ENCODE measurements around the gene RSPH1. TPM values are rescaled to one million over a fixed set of nuclear protein-coding genes. Genes with fewer than 3 reads are reported as not detected.

The RSPH1 gene
- total RNA-seq, 1 experiment from 2014 or later = 0.31 TPM

- no peak overlapping the region for H3K4me3 Mint-ChIP-seq
- Histone ChIP-seq H3K79me1 (ENCODE audit: insufficient read depth, low read depth, low read length, poor library complexity, severe bottlenecking) (no peaks in the 10 kb centered on the region), H2BK5ac (ENCODE audit: insufficient read length, low read length) (no peak overlapping the region), H2AFZ (ENCODE audit: low read length) (no peak overlapping the region), H3K9me3 (ENCODE audit: control insufficient read depth, low read depth, low read length) (no peaks in the 10 kb centered on the region), H3K9ac (ENCODE audit: extremely low read depth, insufficient read length, low read length) (no peak overlapping the region), H3K79me2 (ENCODE audit: insufficient read depth, low read length) (no peaks in the 10 kb centered on the region), H4K91ac (ENCODE audit: insufficient read length, low read depth, low read length) (no peak overlapping the region), H4K20me1 (ENCODE audit: control insufficient read depth, insufficient read depth, insufficient read length) (no peaks in the 10 kb centered on the region), H3K56ac (ENCODE audit: insufficient read length, low read depth, low read length) (no peak overlapping the region), H4K8ac (replicated peaks; ENCODE audit: insufficient read length, low read depth, low read length) (no peak overlapping the region), H4K5ac (ENCODE audit: insufficient read length, low read depth, low read length) (no peak overlapping the region), H2BK20ac (ENCODE audit: low read depth, low read length, poor library complexity, severe bottlenecking) (no peak overlapping the region), H3K4me2 (ENCODE audit: insufficient read depth, insufficient read length, low read length) (no peak overlapping the region), H2BK15ac (ENCODE audit: low read depth, low read length) (no peak overlapping the region), H3K4ac (ENCODE audit: low read depth, low read length) (no peak overlapping the region), H3K27me3 (ENCODE audit: insufficient read depth, low read length) (no peaks in the 10 kb centered on the region), H3K27ac (ENCODE audit: insufficient read length, low read depth, low read length) (no peak overlapping the region), H3K23ac (ENCODE audit: insufficient read length, low read depth, low read length) (no peak overlapping the region), H2BK120ac (ENCODE audit: low read depth, low read length, poor library complexity, severe bottlenecking) (no peak overlapping the region), H2BK12ac (ENCODE audit: insufficient read length, low read depth, low read length) (no peak overlapping the region), H3K4me1 (ENCODE audit: insufficient read depth, low read length) (no peaks in the 10 kb centered on the region; the same call in 1 of the 2 replicates), H3K14ac (ENCODE audit: insufficient read depth, low read length) (no peak overlapping the region), H3K23me2 (ENCODE audit: insufficient read length, low read depth, low read length, poor library complexity, severe bottlenecking) (peaks cover 12% of the 10 kb centered on the region), H2AK5ac (ENCODE audit: insufficient read length, low read length) (no peak overlapping the region), H3K18ac (ENCODE audit: insufficient read length, low read depth, low read length) (no peak overlapping the region), H3T11ph (ENCODE audit: low read length) (no peak overlapping the region)
- H3K36me3 Mint-ChIP-seq (ENCODE audit: insufficient read depth in 1 of 3, low read depth in 3 of 3) = no peaks in the 10 kb centered on the region
- WGBS (ENCODE audit: extremely low coverage, insufficient read length, low lambda C conversion rate) = no CpG with 5 or more reads among the region's 13 CpGs
- peaks cover 18 to 25% of the 10 kb centered on the region in 2 experiments for H3K4me1 Mint-ChIP-seq
- DNase-seq = no peak
- no peaks in the 10 kb centered on the region for H3K9me3 Mint-ChIP-seq
- TF ChIP-seq CTCF (conservative IDR thresholded peaks at IDR 0.05) = no peak
- H3K27me3 Mint-ChIP-seq (ENCODE audit: low read depth) = peaks cover 14% of the 10 kb centered on the region
- no peak overlapping the region; a peak in 1 of 7 replicates for H3K27ac Mint-ChIP-seq
Observed at GRCh38 chr21:42493109-42494060, 2.6 kb downstream of the RSPH1 start.

All from H9 (cell line).